PC-3 (cell line): ENCODE data around the gene ADGRL3. TPM values are rescaled to one million over a fixed set of nuclear protein-coding genes. Genes with fewer than 3 reads are reported as not detected.
A peak's percentile ranks its signal among the peaks of the same experiment; 100 is the strongest.
"Not testable (repeated sequence)": the region's sequence is repeated elsewhere in the genome, so short reads cannot be mapped to it uniquely, and the experiment has no call there.

Experiments used
- ATAC-seq: fragments of 200-7000 bp; cut with Tn5 transposase; 2 replicates; pipeline ENCODE4 v1.9.1; 2020; ENCODE audit warnings: mild to moderate bottlenecking, moderate library complexity
- BruUV-seq: library from RNA; stranded (reverse); fragments of 400-500 nt; replicated peaks from 2 replicates; lab custom pipeline; 2021; lab: Mats Ljungman, UMichigan
- CTCF ChIA-PET: fragments of 300-600 bp; sonication (Branson Sonifier 250); formaldehyde crosslinking; loops from one replicate; lab custom pipeline; 2022; ENCODE audit warnings: antibody characterized with exemption; lab: Charles Lee
- POLR2A ChIA-PET: fragments of 300-600 bp; sonication (Branson Sonifier 250); formaldehyde crosslinking; loops from one replicate; lab custom pipeline; 2022; ENCODE audit warnings: antibody characterized with exemption; ENCODE audit not compliant: unreplicated experiment; lab: Charles Lee
- DNase-seq: peaks from one replicate; pipeline ENCODE4 v3.0.0-alpha.2; 2015
- H2AFZ ChIP-seq: fragments of 300-600 bp; sonication (generic); 2 replicates; pipeline ENCODE4 v1.6.0; 2016; ENCODE audit warnings: antibody characterized with exemption, low read length
- H3F3A ChIP-seq: fragments of 300-600 bp; sonication (generic); one replicate; pipeline ENCODE4 v1.6.0; 2017; ENCODE audit warnings: antibody characterized with exemption, low read length, control low read depth, mild to moderate bottlenecking; ENCODE audit not compliant: unreplicated experiment
- H3K27ac ChIP-seq: fragments of 300-600 bp; sonication (generic); 2 replicates; pipeline ENCODE4 v1.5.1; 2016; ENCODE audit warnings: mild to moderate bottlenecking, low read length
- H3K27me3 ChIP-seq: fragments of 300-600 bp; sonication (generic); 2 replicates; pipeline ENCODE4 v1.6.1; 2016; ENCODE audit warnings: low read length, mixed read lengths
- H3K36me3 ChIP-seq: fragments of 300-600 bp; sonication (generic); 2 replicates; pipeline ENCODE4 v1.6.1; 2016; ENCODE audit warnings: low read depth, mixed run types, low read length, mixed read lengths
- H3K4me1 ChIP-seq: fragments of 300-600 bp; sonication (generic); 2 replicates; pipeline ENCODE4 v1.5.1; 2016; ENCODE audit warnings: low read length; ENCODE audit not compliant: insufficient read depth
- H3K4me2 ChIP-seq: fragments of 300-600 bp; sonication (generic); 2 replicates; pipeline ENCODE4 v1.6.0; 2016; ENCODE audit warnings: low read length
- H3K4me3 ChIP-seq: fragments of 300-600 bp; sonication (generic); 2 replicates; pipeline ENCODE4 v1.5.1; 2016; ENCODE audit warnings: mild to moderate bottlenecking, low read length, mixed read lengths
- H3K79me2 ChIP-seq: fragments of 300-600 bp; sonication (generic); 2 replicates; pipeline ENCODE4 v1.6.1; 2017; ENCODE audit warnings: low read length, mixed read lengths
- H3K9ac ChIP-seq: fragments of 300-600 bp; sonication (generic); 2 replicates; pipeline ENCODE4 v1.6.0; 2016; ENCODE audit warnings: mild to moderate bottlenecking, low read length
- H3K9me2 ChIP-seq: fragments of 300-600 bp; sonication (generic); replicated peaks from 2 replicates; pipeline ENCODE4 v1.6.1; 2016; ENCODE audit warnings: mixed run types, low read length, mixed read lengths
- H3K9me3 ChIP-seq: fragments of 300-600 bp; sonication (generic); 2 replicates; pipeline ENCODE4 v1.6.1; 2016; ENCODE audit warnings: low read length, mixed read lengths
- H4K20me1 ChIP-seq: fragments of 300-600 bp; sonication (generic); 2 replicates; pipeline ENCODE4 v1.6.1; 2016; ENCODE audit warnings: low read length, mixed read lengths
- EZH2 ChIP-seq: fragments of 300-600 bp; sonication (generic); IDR thresholded peaks from one replicate; pipeline ENCODE4 v1.6.1; 2017; ENCODE audit warnings: antibody characterized with exemption, mild to moderate bottlenecking, low read length; ENCODE audit not compliant: unreplicated experiment
- EZH2phosphoT487 ChIP-seq: fragments of 300-600 bp; sonication (generic); IDR thresholded peaks from 2 replicates; pipeline ENCODE4 v1.6.1; 2018; ENCODE audit warnings: mild to moderate bottlenecking, antibody characterized with exemption, low read length, borderline replicate concordance
- intact Hi-C: fragments of 100-400 bp; cut with micrococcal nuclease; formaldehyde crosslinking; loops from 2 replicates; pipeline ENCODE4 v1.9.0; 2023
- total RNA-seq: library from RNA; depleted of rRNA; stranded (reverse); fragments of >200 nt; gene quantifications from 2 replicates; pipeline ENCODE4 v1.2.3, GENCODE V29; 2014
- TF ChIP-seq, protein P1 (sequence below): fragments of 300-600 bp; sonication (generic); conservative IDR thresholded peaks from 2 replicates; pipeline ENCODE4 v1.5.1; 2017; ENCODE audit warnings: antibody characterized with exemption, low read depth, mild to moderate bottlenecking, low read length

Gene ADGRL3
- total RNA-seq, 1 experiment from 2014 or later: 0.66 TPM

- H3K9me3 ChIP-seq: no peaks in the 10 kb centered on the region
- POLR2A ChIA-PET: interaction anchor here (0.6 kb wide), 1 partner anchor 315 kb away, joined by 3 read pairs; no protein-coding TSS in a partner anchor
- H3K4me1 ChIP-seq: peaks cover 26% of the 10 kb centered on the region
- no peaks in the 10 kb centered on the region for H3K9me2 ChIP-seq
- no TSS peak for BruUV-seq
- no peak overlapping the region for H3K4me3 ChIP-seq
- intact Hi-C loops: loop anchor here (5.0 kb wide), 2 partner anchors 73 to 258 kb away; no protein-coding TSS in a partner anchor
- peak overlapping the region; percentile 10 for H3K4me2 ChIP-seq
- H3K27me3 ChIP-seq: peaks cover 20% of the 10 kb centered on the region
- TF ChIP-seq, protein P1, sequence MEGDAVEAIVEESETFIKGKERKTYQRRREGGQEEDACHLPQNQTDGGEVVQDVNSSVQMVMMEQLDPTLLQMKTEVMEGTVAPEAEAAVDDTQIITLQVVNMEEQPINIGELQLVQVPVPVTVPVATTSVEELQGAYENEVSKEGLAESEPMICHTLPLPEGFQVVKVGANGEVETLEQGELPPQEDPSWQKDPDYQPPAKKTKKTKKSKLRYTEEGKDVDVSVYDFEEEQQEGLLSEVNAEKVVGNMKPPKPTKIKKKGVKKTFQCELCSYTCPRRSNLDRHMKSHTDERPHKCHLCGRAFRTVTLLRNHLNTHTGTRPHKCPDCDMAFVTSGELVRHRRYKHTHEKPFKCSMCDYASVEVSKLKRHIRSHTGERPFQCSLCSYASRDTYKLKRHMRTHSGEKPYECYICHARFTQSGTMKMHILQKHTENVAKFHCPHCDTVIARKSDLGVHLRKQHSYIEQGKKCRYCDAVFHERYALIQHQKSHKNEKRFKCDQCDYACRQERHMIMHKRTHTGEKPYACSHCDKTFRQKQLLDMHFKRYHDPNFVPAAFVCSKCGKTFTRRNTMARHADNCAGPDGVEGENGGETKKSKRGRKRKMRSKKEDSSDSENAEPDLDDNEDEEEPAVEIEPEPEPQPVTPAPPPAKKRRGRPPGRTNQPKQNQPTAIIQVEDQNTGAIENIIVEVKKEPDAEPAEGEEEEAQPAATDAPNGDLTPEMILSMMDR: no peak
- TF ChIP-seq EZH2: no peak
- no peak for TF ChIP-seq EZH2phosphoT487
- H3K9ac ChIP-seq: no peak overlapping the region
- ATAC-seq: peak; percentile 65
- no peak overlapping the region for H2AFZ ChIP-seq
- no peaks in the 10 kb centered on the region for H4K20me1 ChIP-seq
- 0 out of 2 replicates have a peak overlapping the region, but pooled peaks have one; percentile 4 for H3K27ac ChIP-seq
- H3K79me2 ChIP-seq: no peaks in the 10 kb centered on the region
- H3K36me3 ChIP-seq: no peaks in the 10 kb centered on the region
- CTCF ChIA-PET: no interaction called here
- H3F3A ChIP-seq: no peaks in the 10 kb centered on the region
- peak; percentile 86 for DNase-seq
Observed at GRCh38 chr4:61204353-61205060, 4.4 kb downstream of the ADGRL3 start.

- Histone ChIP-seq H4K20me1 (no peaks in the 10 kb centered on the region), H3K9ac (no peak overlapping the region), H3K27ac (no peak overlapping the region), H3K4me3 (no peak overlapping the region), H3K4me2 (no peak overlapping the region), H3K36me3 (no peaks in the 10 kb centered on the region), H3K27me3 (peaks cover 20% of the 10 kb centered on the region), H3K9me3 (no peaks in the 10 kb centered on the region), H3K4me1 (peaks cover 29% of the 10 kb centered on the region), H3F3A (no peaks in the 10 kb centered on the region), H3K79me2 (no peaks in the 10 kb centered on the region), H3K9me2 (no peaks in the 10 kb centered on the region), H2AFZ (no peak overlapping the region)
- BruUV-seq: no TSS peak
- DNase-seq: no peak
- no peak for ATAC-seq
- TF ChIP-seq, protein P1: no peak
- TF ChIP-seq EZH2 (no peak), EZH2phosphoT487 (no peak)
- intact Hi-C loops: no loop called here
- CTCF ChIA-PET: no interaction called here
- POLR2A ChIA-PET: interaction anchor here (0.6 kb wide), 1 partner anchor 315 kb away, joined by 3 read pairs; no protein-coding TSS in a partner anchor
Observed at GRCh38 chr4:61205066-61205465, 4.9 kb downstream of the ADGRL3 start.

DNA sequence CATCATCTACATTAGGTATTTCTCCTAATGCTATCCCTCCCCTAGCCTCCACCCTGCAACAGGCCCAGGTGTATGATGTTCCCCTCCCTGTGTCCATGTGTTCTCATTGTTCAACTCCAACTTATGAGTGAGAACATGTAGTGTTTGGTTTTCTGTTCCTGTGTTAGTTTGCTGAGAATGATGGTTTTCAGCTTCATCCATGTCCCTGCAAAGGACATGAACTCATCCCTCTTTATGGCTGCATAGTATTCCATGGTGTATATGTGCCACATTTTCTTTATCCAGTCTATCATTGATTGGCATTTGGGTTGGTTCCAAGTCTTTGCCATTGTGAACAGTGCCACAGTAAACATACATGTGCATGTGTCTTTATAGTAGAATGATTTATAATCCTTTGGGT, 7.0 kb downstream of the ADGRL3 start:
- H3F3A ChIP-seq, BruUV-seq, H3K9me2 ChIP-seq, H3K27me3 ChIP-seq, H3K79me2 ChIP-seq, H3K9ac ChIP-seq, H3K9me3 ChIP-seq, H3K27ac ChIP-seq, POLR2A ChIA-PET, DNase-seq, H3K4me2 ChIP-seq, H3K36me3 ChIP-seq, H4K20me1 ChIP-seq, H3K4me3 ChIP-seq, intact Hi-C loops, ATAC-seq, H2AFZ ChIP-seq, CTCF ChIA-PET: not testable (repeated sequence)
- peaks cover 37% of the 10 kb centered on the region for H3K4me1 ChIP-seq
